Breast epithelium (tissue), 4 donors: ENCODE measurements around the gene ULK4. TPM values are rescaled to one million over a fixed set of nuclear protein-coding genes. Genes with fewer than 3 reads are reported as not detected.
"Not testable (repeated sequence)": the region's sequence is repeated elsewhere in the genome, so short reads cannot be mapped to it uniquely, and the experiment has no call there.

Experiments
- DNase-seq, 2 donors: peaks; one replicate each; pipeline ENCODE4 v3.0.0-alpha.2; 2019; ENCODE audit warnings: low spot score in 2 of 2
- H3K27ac ChIP-seq, 2 donors: fragments of 200-600 bp; sonication (generic) in 1 of 2; one replicate each; pipeline ENCODE4 v1.5.1; 2016 to 2019; ENCODE audit warnings: mild to moderate bottlenecking in 1 of 2
- H3K27me3 ChIP-seq, 2 donors: fragments of 200-600 bp; sonication (generic) in 1 of 2; one replicate each; pipeline versions ENCODE4 v1.5.1 to v1.6.0; 2017 to 2019; ENCODE audit warnings: control low read depth in 1 of 2, mild to moderate bottlenecking in 1 of 2
- H3K36me3 ChIP-seq: fragments of 200-600 bp; one replicate; pipeline ENCODE4 v1.5.1; 2019
- H3K4me1 ChIP-seq, 2 donors: fragments of 200-600 bp; sonication (generic); one replicate each; pipeline ENCODE4 v1.5.1; 2016 to 2019; ENCODE audit warnings: control low read depth in 1 of 2
- H3K4me3 ChIP-seq, 3 donors: fragments of 200-600 bp; sonication (generic); 1 replicate in 2 of 3; 2 replicates in 1 of 3; pipeline ENCODE4 v1.5.1; 2016 to 2019; ENCODE audit warnings: mild to moderate bottlenecking in 3 of 3, moderate library complexity in 2 of 3
- H3K9me3 ChIP-seq, 2 donors: fragments of 200-600 bp; sonication (generic) in 1 of 2; one replicate each; pipeline ENCODE4 v1.5.1; 2016 to 2019; ENCODE audit warnings: control low read depth in 1 of 2
- CTCF ChIP-seq, 3 donors: fragments of 450-650 bp; IDR thresholded peaks; one replicate each; pipeline ENCODE4 v1.5.1; 2016 to 2017; ENCODE audit warnings: antibody characterized with exemption in 3 of 3, mild to moderate bottlenecking in 3 of 3, moderate library complexity in 3 of 3
- POLR2A ChIP-seq: fragments of 450-650 bp; IDR thresholded peaks from one replicate; pipeline ENCODE4 v1.6.1; 2016; ENCODE audit warnings: antibody characterized with exemption, mild to moderate bottlenecking, moderate library complexity
- POLR2AphosphoS5 ChIP-seq, 3 donors: sonication (generic); formaldehyde crosslinking; IDR thresholded peaks; one replicate each; pipeline ENCODE4 v1.6.1; 2017; ENCODE audit warnings: antibody characterized with exemption in 3 of 3
- intact Hi-C: fragments of 100-400 bp; cut with DNase I; formaldehyde crosslinking; loops from one replicate; pipeline ENCODE4 v1.15.1; 2023; ENCODE audit warnings: low total_unique reads
- total RNA-seq, 3 donors: library from RNA; depleted of rRNA; stranded (reverse); fragments of >200 nt; gene quantifications; one replicate each; pipeline ENCODE4 v1.1.0, GENCODE V29; 2016

ULK4 gene
- total RNA-seq, 3 donors from 2014 or later = 23.0 to 52.8 (median 31.8) TPM

GRCh38 chr3:41845826-41846225 is 116.1 kb downstream of the ULK4 start:
- intact Hi-C loops = no loop called here
- no peak for DNase-seq
- Histone ChIP-seq H3K4me1 (no peaks in the 10 kb centered on the region), H3K27me3 (no peaks in the 10 kb centered on the region), H3K9me3 (peaks cover 0 to 4% of the 10 kb centered on the region in 2 donors), H3K27ac (no peak overlapping the region), H3K4me3 (no peak overlapping the region), H3K36me3 (no peaks in the 10 kb centered on the region)
- TF ChIP-seq POLR2AphosphoS5 (IDR thresholded peaks at IDR 0.05) = no peak
- no peak for TF ChIP-seq CTCF (IDR thresholded peaks at IDR 0.05)
- no peak for TF ChIP-seq POLR2A

GRCh38 chr3:41844256-41844655 is 117.6 kb downstream of the ULK4 start:
- H3K4me3 ChIP-seq, H3K36me3 ChIP-seq, H3K27ac ChIP-seq, DNase-seq, H3K27me3 ChIP-seq, intact Hi-C loops, H3K4me1 ChIP-seq, H3K9me3 ChIP-seq: not testable (repeated sequence)

GRCh38 chr3:41840936-41841668 is 120.8 kb downstream of the ULK4 start:
- H3K4me3 ChIP-seq, H3K36me3 ChIP-seq, DNase-seq, H3K27ac ChIP-seq, H3K9me3 ChIP-seq, intact Hi-C loops, H3K4me1 ChIP-seq, H3K27me3 ChIP-seq: not testable (repeated sequence)

GRCh38 chr3:41836360-41837134 is 125.4 kb downstream of the ULK4 start:
- Histone ChIP-seq H3K36me3 (no peaks in the 10 kb centered on the region), H3K27ac (no peak overlapping the region), H3K4me3 (no peak overlapping the region), H3K9me3 (peaks cover 0 to 8% of the 10 kb centered on the region in 2 donors), H3K4me1 (no peaks in the 10 kb centered on the region), H3K27me3 (no peaks in the 10 kb centered on the region)
- TF ChIP-seq POLR2AphosphoS5 (IDR thresholded peaks at IDR 0.05) (no peak), CTCF (IDR thresholded peaks at IDR 0.05) (no peak), POLR2A (no peak)
- intact Hi-C loops = no loop called here
- DNase-seq = no peak

- H3K27ac ChIP-seq = no peak overlapping the region
- no peaks in the 10 kb centered on the region for H3K27me3 ChIP-seq
- H3K4me3 ChIP-seq = no peak overlapping the region
- no peak for TF ChIP-seq POLR2A
- TF ChIP-seq CTCF (IDR thresholded peaks at IDR 0.05) = no peak
- no peak for TF ChIP-seq POLR2AphosphoS5 (IDR thresholded peaks at IDR 0.05)
- intact Hi-C loops = no loop called here
- no peaks in the 10 kb centered on the region for H3K36me3 ChIP-seq
- DNase-seq = no peak
- no peaks in the 10 kb centered on the region for H3K4me1 ChIP-seq
- no peaks in the 10 kb centered on the region for H3K9me3 ChIP-seq
These were observed 128.3 kb downstream of the ULK4 start for GRCh38 chr3:41833628-41834027.

- no peak for DNase-seq
- intact Hi-C loops = loop anchor here (5.0 kb wide), 1 partner anchor 1607 kb away; no protein-coding TSS in a partner anchor
- no peak overlapping the region for H3K4me3 ChIP-seq
- no peaks in the 10 kb centered on the region for H3K36me3 ChIP-seq
- H3K27ac ChIP-seq = no peak overlapping the region
- TF ChIP-seq CTCF (IDR thresholded peaks at IDR 0.05) = no peak
- no peak for TF ChIP-seq POLR2A
- no peaks in the 10 kb centered on the region for H3K4me1 ChIP-seq
- H3K9me3 ChIP-seq = no peaks in the 10 kb centered on the region
- H3K27me3 ChIP-seq = no peaks in the 10 kb centered on the region
These were observed 142.7 kb downstream of the ULK4 start for GRCh38 chr3:41819236-41819635.
